MM.1S (cell line): ENCODE measurements around the gene KCNG4.

Source experiments
- EZH2 ChIP-seq: fragments of 300-600 bp; sonication (generic); optimal IDR thresholded peaks from 2 replicates; pipeline ENCODE3; 2017; ENCODE audit warnings: low read depth, mild to moderate bottlenecking, antibody characterized with exemption, low read length, mixed read lengths
- EZH2phosphoT487 ChIP-seq: fragments of 300-600 bp; sonication (generic); IDR thresholded peaks from 2 replicates; pipeline ENCODE4 v1.6.1; 2018; ENCODE audit warnings: antibody characterized with exemption, low read length
- TF ChIP-seq, protein P1 (sequence below): fragments of 300-600 bp; sonication (generic); IDR thresholded peaks from 2 replicates; pipeline ENCODE4 v1.5.1; 2016; ENCODE audit warnings: antibody characterized with exemption, low read length, mixed read lengths

DNA sequence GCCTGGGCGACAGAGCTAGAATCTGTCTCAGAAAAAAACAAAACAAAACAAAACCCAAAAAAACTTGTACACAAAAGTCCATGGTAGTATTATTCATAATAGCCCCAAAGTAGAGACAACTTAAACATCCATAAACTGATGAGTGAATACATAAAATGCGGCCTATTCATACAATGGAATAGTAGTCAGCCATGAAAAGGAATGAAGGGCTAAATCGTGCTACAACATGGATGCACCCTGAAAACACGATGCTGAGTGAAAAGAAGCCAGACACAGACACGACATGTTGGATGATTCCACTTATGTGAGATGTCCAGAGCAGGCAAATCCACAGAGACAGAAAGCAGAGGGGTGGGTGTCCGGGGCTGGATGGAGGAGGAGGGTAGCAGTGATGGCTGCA is 12.3 kb downstream of the KCNG4 start:
- TF ChIP-seq, protein P1, sequence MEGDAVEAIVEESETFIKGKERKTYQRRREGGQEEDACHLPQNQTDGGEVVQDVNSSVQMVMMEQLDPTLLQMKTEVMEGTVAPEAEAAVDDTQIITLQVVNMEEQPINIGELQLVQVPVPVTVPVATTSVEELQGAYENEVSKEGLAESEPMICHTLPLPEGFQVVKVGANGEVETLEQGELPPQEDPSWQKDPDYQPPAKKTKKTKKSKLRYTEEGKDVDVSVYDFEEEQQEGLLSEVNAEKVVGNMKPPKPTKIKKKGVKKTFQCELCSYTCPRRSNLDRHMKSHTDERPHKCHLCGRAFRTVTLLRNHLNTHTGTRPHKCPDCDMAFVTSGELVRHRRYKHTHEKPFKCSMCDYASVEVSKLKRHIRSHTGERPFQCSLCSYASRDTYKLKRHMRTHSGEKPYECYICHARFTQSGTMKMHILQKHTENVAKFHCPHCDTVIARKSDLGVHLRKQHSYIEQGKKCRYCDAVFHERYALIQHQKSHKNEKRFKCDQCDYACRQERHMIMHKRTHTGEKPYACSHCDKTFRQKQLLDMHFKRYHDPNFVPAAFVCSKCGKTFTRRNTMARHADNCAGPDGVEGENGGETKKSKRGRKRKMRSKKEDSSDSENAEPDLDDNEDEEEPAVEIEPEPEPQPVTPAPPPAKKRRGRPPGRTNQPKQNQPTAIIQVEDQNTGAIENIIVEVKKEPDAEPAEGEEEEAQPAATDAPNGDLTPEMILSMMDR, result no peak
- TF ChIP-seq EZH2 (no peak), EZH2phosphoT487 (no peak)
